ENCODE measurements around the gene STAG1. TPM values are rescaled to one million over a fixed set of nuclear protein-coding genes. Genes with fewer than 3 reads are reported as not detected.

The STAG1 gene
- total and polyA plus RNA-seq, 2 of the 13 experiments (the other 11 are each of a cell fraction or from before 2014, with no cell fraction given) = 6.2 to 25.9 TPM

GRCh38 chr3:136631424-136631823 lies 120.8 kb downstream of the STAG1 start (continued):
- TF ChIP-seq ZBTB40 (IDR thresholded peaks at IDR 0.05) (no peak), ZBTB40 (CRISPR knock-in tag; IDR thresholded peaks at IDR 0.05) (no peak), ZNF432 (CRISPR knock-in tag; IDR thresholded peaks at IDR 0.05; ENCODE audit: borderline replicate concordance) (no peak), KMT2B (CRISPR knock-in tag; IDR thresholded peaks at IDR 0.05) (no peak), FOSL2 (CRISPR knock-in tag; IDR thresholded peaks at IDR 0.05) (no peak), SP2 (CRISPR knock-in tag; IDR thresholded peaks at IDR 0.05) (no peak), MTA3 (CRISPR knock-in tag; IDR thresholded peaks at IDR 0.05) (no peak), RELA (CRISPR knock-in tag; IDR thresholded peaks at IDR 0.05) (no peak), E2F1 (CRISPR knock-in tag; IDR thresholded peaks at IDR 0.05) (no peak), ZNF768 (CRISPR knock-in tag; IDR thresholded peaks at IDR 0.05) (no peak), TRIM24 (CRISPR knock-in tag; IDR thresholded peaks at IDR 0.05) (no peak), CBX1 (IDR thresholded peaks at IDR 0.05; ENCODE audit: low read depth) (no peak), CHCHD3 (CRISPR knock-in tag; IDR thresholded peaks at IDR 0.05) (no peak), THAP7 (CRISPR knock-in tag; IDR thresholded peaks at IDR 0.05) (no peak)

Data from HepG2 (cell line).